ENCODE measurements around the gene CADM2.
"Not testable (repeated sequence)": the region's sequence is repeated elsewhere in the genome, so short reads cannot be mapped to it uniquely, and the experiment has no call there.

The CADM2 gene

DNA sequence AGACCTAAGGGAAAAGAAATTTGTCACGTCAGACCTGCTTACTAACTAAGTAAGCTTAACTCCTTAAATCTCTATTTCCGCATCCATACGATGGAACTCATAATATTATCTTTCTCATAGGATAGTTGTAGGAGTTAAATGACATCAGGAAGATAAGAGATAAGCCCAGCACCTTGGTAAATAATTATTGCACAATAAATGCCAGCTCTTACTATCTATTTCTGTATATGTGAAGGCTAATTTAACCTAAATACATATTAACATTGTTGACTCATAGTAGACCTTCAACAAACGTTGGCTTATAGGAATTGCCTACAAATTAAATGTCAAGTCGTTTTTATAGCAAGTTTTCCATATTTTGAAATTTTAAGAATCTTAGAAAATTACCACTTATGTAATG, 709.0 kb downstream of the CADM2 start:
- DNase-seq (ENCODE audit: low read depth, low spot score), result no peak

GRCh38 chr3:85670634-85671205, 711.9 kb downstream of the CADM2 start:
- DNase-seq (ENCODE audit: low read depth, low spot score), result no peak

DNA sequence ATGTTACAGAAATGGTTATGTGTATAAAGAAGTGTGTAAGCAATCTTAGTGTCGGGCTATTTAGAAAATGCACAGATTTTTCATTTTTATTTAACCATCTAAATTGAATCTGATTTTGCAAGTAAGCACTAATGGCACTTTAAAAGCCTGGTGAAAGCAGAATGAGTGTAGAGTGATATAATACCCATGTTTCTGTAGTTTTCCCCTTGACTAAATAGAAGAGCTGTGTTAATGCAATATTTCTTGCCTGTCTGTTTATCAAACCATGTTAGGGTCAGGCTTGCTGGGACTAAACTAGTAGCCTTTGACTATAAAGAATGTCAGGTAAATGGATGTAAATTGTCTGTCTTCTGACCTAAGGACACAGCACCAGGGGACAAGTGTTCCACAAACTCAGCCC, 714.0 kb downstream of the CADM2 start:
- no peak for DNase-seq (ENCODE audit: low read depth, low spot score)

DNA sequence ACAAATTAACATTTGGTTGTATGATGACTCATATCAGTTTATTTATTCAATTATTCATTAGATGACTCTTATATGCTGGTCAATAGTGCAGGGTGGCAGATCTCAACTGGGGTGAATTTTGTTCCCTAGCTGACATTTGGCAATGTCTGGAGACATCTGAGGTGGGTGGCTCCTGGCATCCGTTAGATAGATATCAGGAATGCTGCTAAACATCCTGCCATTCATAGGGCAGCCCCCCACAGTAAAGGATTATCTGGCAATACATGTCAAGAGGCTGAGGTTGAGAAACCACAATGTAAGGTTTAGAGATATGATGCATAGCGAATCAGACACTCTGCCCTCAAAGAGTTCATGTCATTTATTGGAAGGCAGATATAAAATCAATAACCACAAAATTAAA, 719.9 kb downstream of the CADM2 start:
- DNase-seq (ENCODE audit: low read depth, low spot score), result no peak

- DNase-seq (ENCODE audit: low read depth, low spot score), result no peak
These were observed 723.1 kb downstream of the CADM2 start for GRCh38 chr3:85681906-85682305.

DNA sequence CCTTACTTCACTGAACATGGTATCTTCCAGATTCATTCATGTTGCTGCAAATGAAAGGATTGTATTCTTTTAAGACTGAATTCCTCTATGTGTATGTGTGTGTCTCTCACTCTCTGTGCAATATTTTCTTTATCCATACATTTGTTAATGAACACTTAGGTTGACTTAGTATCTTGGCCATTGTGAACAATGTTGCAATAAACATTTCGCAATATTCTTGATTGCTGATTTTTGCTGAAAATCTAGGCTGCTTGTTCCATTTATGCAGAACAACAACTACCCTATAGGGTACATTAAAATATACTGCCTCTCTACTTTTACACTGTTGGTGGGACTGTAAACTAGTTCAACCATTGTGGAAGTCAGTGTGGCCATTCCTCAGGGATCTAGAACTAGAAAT, 732.4 kb downstream of the CADM2 start:
- no peak for DNase-seq (ENCODE audit: low read depth, low spot score)

DNA sequence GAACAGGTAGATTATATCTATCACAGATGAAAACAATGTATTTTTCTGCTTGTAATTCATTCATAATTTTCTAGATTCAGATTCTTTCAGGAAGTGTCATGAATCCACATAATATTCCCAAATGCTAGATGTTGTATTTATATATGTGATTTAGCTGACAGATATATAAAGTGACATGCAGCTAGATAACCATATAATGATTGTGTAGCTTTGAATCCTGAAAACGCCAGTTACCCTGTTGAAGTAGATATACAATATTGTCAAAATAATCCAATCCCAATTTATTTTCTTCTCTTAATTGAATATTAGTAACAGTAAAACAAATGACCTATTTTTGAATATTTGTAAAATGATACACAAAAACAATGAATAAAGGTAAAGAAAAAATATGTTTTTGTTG, 738.4 kb downstream of the CADM2 start:
- DNase-seq (ENCODE audit: low read depth, low spot score), result no peak

DNA sequence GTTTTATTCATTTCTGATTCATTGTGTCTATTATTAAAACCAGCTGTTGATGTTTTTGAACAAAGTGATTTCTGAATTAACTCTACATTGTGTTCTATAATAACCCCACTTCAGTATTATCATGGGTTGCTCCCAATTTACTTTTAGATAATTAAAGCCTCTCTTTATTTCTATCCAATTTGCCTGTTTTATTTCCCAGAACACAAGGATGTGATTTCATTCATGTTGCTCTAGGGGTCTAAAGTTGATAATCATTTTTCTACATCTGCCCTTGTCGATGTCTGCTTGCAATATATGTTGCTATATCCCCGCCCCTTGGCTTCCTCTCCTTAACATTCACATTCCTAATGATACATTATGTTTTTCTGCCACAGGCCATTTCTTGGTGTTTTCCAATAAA, 747.3 kb downstream of the CADM2 start:
- DNase-seq (ENCODE audit: low read depth, low spot score), result no peak

- DNase-seq (ENCODE audit: low read depth, low spot score), result not testable (repeated sequence)
These were observed 749.5 kb downstream of the CADM2 start for GRCh38 chr3:85708325-85708724.

- no peak for DNase-seq (ENCODE audit: low read depth, low spot score)
These were observed 750.6 kb downstream of the CADM2 start for GRCh38 chr3:85709346-85709892.

GRCh38 chr3:85710490-85710889, 751.7 kb downstream of the CADM2 start:
- no peak for DNase-seq (ENCODE audit: low read depth, low spot score)

- no peak for DNase-seq (ENCODE audit: low read depth, low spot score)
These were observed 762.8 kb downstream of the CADM2 start for GRCh38 chr3:85721409-85722145.

- no peak for DNase-seq (ENCODE audit: low read depth, low spot score)
These were observed 767.0 kb downstream of the CADM2 start for GRCh38 chr3:85725809-85726208.

DNA sequence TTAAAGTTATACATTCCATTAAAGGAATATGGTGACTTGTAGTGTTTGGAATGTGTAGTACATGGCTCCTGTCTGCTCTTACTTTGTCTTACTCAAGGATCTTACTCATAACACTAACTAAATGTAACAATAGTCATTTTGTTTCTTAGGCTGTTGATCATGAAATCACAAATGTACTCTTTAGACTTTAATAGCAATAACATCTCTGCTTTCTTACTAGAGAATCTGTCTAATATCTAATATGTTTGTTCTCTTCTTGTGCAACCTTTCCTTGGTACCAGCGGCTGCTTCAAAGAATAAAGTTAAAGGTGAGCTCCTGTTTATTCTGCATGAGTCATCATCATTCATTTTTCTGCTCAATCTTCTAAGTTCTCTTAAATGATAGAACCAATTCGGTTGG, 767.5 kb downstream of the CADM2 start:
- DNase-seq (ENCODE audit: low read depth, low spot score), result no peak

GRCh38 chr3:85737846-85738245, 779.1 kb downstream of the CADM2 start:
- no peak for DNase-seq (ENCODE audit: low read depth, low spot score)

DNA sequence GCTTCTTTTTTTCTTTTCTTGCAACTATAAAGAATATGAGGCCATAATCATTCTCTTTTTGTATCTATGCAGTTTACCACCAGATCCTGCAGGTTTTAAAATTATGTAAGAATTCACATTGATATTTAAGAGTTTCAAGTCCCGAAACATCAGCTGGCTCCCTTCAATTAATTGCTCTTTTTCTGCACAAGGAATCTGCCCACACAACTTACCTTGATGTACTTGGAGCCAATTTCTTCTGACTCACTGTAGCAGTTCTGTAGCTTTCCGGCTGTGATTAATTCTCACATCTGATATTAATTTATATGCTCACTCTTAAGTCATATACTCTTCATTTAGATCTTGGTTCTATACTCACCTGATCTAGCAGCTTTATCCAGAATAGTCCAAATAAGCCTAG, 781.8 kb downstream of the CADM2 start:
- DNase-seq (ENCODE audit: low read depth, low spot score), result no peak

DNA sequence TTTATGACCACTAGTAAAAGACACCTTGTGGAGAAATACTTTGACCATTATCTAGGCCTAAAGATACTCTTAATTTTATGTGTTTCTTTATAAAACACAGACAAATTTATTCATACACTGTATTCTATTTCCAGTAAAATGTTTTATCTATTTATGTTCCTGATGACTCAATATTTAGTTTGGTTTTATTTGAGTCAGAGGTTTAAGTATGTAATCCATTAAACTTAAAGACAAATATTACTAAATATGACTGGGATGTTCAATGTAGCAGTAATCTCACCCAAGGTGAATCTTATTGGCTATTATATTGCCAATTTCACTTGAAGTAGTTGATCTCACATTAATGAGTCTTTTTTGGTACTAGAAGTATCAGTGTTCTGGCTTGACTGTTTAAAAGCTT, 799.7 kb downstream of the CADM2 start:
- no peak for DNase-seq (ENCODE audit: low read depth, low spot score)

DNA sequence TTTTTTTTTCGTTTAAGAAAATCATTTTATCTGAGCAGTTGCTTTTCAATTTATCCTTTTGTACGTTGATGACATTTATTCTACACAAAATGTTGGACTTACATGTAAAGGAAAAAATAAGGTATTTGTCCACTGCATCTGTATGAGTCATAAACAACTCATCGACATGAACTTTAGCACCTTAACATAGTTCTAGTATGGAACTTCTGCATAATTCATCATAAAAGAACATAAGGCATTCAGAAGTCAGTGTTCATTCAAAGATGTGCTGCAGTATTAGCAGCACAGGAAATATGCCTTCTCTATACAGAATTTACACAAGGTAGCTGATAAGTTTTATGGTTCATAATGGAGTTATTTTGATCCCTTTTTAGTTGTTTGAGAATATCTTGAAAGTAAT, 801.6 kb downstream of the CADM2 start:
- no peak for DNase-seq (ENCODE audit: low read depth, low spot score)

- no peak for DNase-seq (ENCODE audit: low read depth, low spot score)
These were observed 822.0 kb downstream of the CADM2 start for GRCh38 chr3:85780806-85781205.

GRCh38 chr3:85781806-85782205, 823.0 kb downstream of the CADM2 start:
- DNase-seq (ENCODE audit: low read depth, low spot score), result no peak

DNA sequence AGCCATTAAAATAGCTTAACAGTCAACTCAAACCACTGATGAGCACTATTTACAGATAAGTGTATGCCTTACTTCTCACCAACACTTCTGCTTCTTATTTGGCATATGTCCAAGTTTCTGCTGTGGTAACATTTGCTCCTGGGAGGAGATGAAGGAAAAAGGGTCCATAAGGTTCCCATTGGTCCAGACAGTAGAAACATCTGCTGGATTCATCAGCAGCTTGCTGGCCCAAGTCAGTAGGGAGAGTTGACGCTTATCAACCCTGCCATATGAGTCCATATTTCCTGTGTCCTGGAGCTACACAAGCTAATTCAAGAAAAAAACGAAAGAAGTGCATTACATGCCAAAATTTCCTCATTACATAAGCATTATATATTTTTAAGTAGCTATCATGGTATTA, 824.5 kb downstream of the CADM2 start:
- no peak for DNase-seq (ENCODE audit: low read depth, low spot score)

DNA sequence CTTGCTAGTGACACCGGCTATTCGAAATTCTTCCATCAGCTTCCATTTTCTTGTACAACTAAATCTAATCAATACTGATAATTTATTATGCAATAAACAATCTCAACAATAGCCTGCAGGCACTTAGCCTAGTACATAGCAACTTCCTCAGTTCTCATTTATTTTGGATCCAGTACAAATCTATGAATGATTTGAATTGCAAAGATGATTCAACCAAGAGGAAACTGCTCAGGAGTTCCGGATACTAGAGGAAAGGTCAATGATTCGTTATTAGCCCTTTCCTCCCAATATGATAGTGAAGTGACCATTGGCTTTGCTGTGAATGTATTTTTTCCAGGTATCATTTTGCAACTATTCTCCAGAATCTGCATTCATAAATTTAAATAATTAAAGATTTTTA, 827.0 kb downstream of the CADM2 start:
- DNase-seq (ENCODE audit: low read depth, low spot score), result no peak

GRCh38 chr3:85790445-85791030, 831.7 kb downstream of the CADM2 start:
- no peak for DNase-seq (ENCODE audit: low read depth, low spot score)

Data from ELF-1 (cell line).